Stimulated activated CD8-positive, alpha-beta memory T cell treated with anti-CD3 and anti-CD28 coated beads, Interleukin-7, amount 100 ng/mL, for 24 hours (primary cell): Measurements from ENCODE around the gene TFF1.

Experiments used
- DNase-seq: peaks from one replicate; pipeline ENCODE4 v3.0.0-alpha.2; 2020; ENCODE audit warnings: low read depth

The TFF1 gene

DNA sequence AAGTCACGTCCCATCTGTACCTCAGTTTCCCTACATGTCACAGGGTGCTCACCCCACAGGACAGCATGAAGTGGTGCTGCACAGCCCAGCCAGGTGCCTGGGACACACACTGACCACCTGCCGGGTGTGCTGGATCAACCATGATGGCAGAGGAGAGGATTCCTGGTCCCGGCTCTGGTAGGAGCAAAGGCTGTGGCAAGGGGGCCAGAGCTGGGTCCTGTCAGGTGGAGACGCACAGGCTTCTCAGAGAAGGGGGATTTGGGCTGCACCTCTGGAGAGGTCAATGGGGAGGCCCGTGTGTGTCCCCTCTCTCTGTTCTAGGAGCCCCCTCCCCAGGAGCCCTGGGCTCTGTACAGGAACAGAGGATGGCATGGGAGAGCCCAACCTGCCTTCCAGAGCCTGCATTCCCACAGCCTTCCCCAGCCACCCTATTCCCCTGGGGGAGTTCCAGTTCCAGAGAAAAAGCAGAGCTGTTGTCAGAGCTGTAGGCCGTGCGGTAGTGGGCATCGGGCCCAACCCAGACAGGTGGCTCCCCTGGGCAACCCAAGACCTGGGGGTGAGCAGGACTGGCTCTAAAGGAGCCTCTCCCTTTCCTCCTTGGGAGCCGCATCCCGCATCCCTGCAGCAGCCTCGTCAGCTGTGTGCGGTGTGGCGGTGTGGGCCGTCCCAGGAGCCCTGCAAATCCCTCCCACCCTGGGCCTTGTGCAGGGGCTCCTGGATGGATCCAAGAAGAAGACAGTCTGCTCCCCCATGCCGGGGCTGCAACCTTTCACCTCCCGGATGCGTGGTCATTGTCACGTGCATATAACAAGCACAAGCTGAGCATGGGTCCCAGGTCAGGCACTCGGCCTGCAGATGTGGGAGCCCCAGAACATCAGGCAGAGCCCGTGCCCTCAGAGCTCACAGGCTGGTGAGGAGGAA, 48.2 kb downstream of the TFF1 start:
- no peak for DNase-seq

DNA sequence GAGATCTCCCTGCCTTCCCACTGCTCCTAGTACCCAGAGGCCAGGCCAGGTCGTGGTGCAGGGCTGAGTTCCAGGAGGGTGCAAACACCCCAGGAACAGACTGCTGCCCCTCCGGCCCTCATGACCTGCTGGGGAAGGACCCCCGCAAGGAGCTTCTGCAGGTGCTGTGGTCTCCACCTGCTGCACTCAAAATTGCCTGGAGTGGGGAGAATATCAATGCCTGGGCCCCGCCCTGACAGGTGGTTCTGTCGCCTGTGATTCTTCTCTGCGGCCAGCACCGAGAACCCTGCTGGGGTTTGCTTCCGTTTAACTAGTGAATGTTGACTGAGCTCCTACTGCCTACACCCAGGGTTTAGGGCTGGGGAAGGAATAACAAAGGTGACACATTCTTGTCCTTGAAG, 49.0 kb downstream of the TFF1 start:
- DNase-seq: no peak

DNA sequence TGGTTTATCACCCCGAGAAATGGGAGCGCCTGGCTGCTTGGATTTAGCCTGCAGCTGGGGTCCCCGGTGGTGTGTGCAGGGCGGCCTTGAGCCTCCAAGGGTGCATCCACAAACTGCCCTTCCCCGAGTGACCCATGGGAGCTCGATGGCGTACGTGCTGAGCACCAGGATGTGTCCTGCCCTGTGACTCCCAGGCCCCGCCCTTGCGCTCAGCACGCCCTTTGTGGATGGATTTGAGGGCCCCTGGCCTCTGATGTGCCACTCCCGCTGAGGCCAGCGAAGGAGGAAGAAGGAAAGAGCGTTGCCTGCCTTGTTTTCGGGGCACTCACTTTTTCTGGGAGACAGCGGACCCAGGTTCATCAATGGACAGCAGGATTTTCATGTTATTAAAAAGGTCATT, 49.4 kb downstream of the TFF1 start:
- no peak for DNase-seq

DNA sequence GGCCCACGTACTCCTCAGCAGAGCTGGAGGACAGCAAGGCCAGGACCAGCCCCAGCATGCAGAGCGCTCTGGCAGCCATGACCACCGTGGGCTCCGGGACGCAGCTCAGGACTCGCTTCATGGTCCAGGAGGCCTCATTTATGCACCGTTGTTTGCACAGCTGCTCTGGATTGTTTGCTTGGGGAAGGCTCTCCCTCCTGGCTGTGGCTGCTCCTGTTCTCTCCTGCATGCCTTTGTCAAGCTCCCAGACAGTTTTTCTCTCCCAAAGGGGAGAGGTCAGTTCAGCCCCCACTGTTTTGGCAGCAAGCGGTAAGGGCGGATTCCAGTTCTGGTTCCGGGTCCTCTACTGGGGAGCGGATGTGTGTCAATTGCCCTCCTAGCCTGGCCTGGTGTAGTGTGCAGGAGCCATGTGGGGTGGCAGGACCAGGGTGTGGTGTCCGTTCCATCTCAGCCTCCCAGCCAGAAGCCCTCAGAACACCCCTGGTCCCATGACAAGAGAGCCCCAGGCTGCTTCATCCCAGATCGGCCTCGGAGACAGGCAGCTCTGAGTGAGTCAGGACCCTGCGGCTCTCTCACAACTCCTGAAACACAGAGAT, 50.9 kb downstream of the TFF1 start, which contains the start of gene TFF3:
TSS of gene TFF3 (minus strand) at position 114 of the 596 bp plus-strand sequence. CDS start at position 79, 35 bp downstream.
- DNase-seq: no peak

DNA sequence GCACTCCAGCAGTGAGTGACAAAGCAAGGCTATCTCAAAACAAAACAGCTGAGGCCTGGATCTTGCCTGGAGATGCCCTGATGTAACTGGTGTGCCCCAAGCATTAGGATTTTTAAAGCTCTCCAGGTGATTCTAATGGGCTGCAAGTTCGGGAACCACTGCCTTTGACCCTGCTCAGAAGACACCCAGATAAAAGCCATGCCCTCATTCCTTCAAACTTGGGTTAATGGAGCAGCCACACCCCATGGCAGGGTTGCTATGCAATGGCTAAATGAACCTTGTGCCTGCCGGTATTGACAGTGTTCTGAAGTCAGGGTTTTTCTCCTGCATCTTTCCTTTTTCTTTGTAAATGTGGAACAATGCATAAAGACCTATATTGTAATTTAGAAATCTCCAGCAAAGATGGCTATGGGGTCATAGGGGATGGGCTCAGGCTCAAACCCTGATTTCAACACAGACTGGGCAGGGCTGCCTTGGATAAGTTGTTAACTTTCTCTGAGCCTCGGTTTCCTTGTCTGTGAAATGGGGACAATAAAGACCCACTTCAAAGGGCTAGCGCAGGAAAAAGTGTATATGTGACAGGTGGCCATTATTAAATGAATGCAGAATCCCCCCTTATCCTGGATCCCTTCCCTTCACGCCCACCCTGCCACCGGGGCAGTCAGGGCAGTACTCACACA, 51.6 kb downstream of the TFF1 start:
- no peak for DNase-seq

DNA sequence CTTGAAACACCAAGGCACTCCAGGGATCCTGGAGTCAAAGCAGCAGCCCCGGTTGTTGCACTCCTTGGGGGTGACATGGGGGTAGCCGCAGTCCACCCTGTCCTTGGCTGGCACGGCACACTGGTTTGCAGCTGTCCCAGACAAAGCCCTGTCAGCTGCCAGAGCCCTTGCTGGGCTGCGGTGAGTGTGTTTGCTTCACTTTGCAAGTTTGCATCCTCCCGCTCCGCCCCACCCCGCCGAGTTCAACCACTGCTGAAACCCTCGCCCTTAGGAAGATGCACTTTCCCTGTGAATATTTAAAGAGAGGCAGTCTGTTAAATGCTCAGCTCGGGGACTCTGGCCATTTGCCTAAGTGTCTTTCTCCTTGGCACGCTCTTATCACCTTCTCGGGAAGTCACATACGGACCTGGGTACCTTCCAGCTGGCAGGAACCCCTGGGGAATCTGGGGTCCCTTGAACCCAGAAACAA, 52.8 kb downstream of the TFF1 start:
- no peak for DNase-seq

DNA sequence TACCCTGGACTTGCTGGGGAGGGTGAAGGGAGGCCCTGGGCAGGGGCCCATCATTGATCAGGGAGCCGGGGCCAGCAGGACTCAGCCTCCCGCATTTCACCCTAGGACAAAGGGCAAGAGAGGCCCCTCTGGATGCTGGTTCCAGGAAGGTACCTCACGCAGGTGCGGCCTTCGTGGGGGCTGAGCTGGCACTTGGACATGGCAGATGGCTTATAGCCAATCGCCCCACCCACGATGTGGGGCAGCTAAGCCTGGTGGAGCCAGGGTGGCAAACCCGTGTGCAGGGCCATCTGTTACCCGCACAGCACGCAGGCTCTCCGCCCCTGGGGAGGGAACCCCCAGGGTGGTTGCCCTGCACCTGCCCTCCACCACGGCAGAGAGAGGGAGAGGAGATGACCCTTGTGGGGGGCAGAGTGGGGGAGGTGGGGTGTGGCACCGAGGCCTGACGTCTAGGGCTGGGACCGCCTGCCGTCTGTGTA, 53.7 kb downstream of the TFF1 start:
- no peak for DNase-seq
